Measurements from ENCODE around the gene HELZ. TPM values are rescaled to one million over a fixed set of nuclear protein-coding genes. Genes with fewer than 3 reads are reported as not detected.
A peak's percentile ranks its signal among the peaks of the same experiment; 100 is the strongest.

Gene HELZ
- total RNA-seq, 1 donor from 2014 or later: 86.6 TPM

DNA sequence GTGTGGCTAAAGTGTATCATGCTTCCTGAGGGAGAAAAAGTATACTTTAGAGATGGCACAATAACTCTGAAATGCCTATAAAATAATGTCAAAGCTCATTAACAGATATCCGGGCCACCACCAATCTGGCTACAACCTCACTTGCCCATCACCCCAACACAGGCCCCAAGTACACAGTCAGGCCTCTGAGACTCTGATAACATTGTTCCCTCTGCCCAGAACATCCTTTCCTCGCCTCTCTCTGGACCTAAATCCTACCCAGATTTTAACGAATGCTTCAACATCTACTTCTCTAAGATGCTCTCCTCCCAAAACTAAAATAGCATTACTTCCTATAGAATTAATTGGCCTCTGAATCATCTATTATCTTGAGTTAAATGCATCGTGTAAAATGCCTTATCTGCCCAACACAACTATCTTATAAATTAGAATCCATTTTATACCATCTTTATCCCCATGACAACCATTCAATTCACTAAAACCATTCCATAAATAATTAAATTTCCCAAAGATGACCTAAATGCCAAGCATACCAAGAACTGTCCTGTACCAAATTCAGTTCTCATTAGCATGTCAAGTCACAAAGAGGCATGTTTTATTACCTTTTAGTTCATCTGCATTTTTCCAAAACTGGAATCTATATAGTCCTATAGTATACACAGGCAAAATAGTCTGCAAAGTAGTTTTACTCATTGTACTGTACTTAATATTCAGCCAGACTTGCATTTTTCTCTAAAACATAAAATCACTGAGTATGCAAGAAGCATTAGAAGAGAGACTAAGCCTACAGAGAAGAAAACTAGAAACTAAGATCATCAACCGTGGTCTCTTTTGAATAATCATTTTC lies 15.7 kb downstream of the HELZ start:
- peaks cover 33% of the 10 kb centered on the region for H3K36me3 Mint-ChIP-seq

DNA sequence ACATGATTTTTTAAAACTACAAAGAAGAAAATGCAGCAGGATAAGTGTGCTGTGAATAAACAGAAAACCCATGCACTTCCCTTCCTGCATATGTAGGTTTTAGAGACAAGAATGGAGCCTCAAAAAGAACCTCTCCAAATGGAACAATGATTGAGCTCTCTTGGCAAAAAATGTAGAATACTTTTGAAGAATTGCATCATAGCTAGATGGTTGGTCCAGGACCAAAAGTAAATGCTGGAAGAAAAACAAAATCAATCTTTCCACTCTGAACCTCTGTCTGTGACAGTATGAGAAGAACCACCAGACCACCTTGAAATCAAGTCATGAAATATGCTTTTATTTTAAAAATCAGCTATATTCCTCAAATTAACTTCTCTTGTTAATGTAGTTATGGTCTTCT lies 17.5 kb downstream of the HELZ start:
- Mint-ChIP-seq H3K36me3 (peaks cover 35% of the 10 kb centered on the region), H3K27me3 (ENCODE audit: low read depth) (no peaks in the 10 kb centered on the region), H3K9me3 (no peaks in the 10 kb centered on the region), H3K4me1 (peaks cover 13% of the 10 kb centered on the region), H3K4me3 (no peak overlapping the region), H3K27ac (peak overlapping the region; percentile 36)
- DNase-seq (ENCODE audit: low spot score in 2 of 2, unreplicated experiment in 2 of 2): no peak
- TF ChIP-seq, protein P1, sequence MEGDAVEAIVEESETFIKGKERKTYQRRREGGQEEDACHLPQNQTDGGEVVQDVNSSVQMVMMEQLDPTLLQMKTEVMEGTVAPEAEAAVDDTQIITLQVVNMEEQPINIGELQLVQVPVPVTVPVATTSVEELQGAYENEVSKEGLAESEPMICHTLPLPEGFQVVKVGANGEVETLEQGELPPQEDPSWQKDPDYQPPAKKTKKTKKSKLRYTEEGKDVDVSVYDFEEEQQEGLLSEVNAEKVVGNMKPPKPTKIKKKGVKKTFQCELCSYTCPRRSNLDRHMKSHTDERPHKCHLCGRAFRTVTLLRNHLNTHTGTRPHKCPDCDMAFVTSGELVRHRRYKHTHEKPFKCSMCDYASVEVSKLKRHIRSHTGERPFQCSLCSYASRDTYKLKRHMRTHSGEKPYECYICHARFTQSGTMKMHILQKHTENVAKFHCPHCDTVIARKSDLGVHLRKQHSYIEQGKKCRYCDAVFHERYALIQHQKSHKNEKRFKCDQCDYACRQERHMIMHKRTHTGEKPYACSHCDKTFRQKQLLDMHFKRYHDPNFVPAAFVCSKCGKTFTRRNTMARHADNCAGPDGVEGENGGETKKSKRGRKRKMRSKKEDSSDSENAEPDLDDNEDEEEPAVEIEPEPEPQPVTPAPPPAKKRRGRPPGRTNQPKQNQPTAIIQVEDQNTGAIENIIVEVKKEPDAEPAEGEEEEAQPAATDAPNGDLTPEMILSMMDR (IDR thresholded peaks at IDR 0.05; ENCODE audit: unreplicated experiment): no peak

More for the DNA sequence above, 15.7 kb downstream of the HELZ start:
- Mint-ChIP-seq H3K9me3 (no peaks in the 10 kb centered on the region), H3K4me3 (no peak overlapping the region), H3K4me1 (peaks cover 13% of the 10 kb centered on the region), H3K27me3 (ENCODE audit: low read depth) (no peaks in the 10 kb centered on the region), H3K27ac (peak overlapping the region; percentile 14)
- DNase-seq (ENCODE audit: low spot score in 2 of 2, unreplicated experiment in 2 of 2): no peak
- TF ChIP-seq, protein P1 (IDR thresholded peaks at IDR 0.05; ENCODE audit: unreplicated experiment): no peak

GRCh38 chr17:67225316-67225715 lies 19.7 kb downstream of the HELZ start:
- H3K27me3 Mint-ChIP-seq (ENCODE audit: low read depth): no peaks in the 10 kb centered on the region
- peaks cover 17% of the 10 kb centered on the region for H3K4me1 Mint-ChIP-seq
- H3K27ac Mint-ChIP-seq: no peak overlapping the region
- no peaks in the 10 kb centered on the region for H3K9me3 Mint-ChIP-seq
- no peak for DNase-seq (ENCODE audit: low spot score in 2 of 2, unreplicated experiment in 2 of 2)
- peaks cover 36% of the 10 kb centered on the region for H3K36me3 Mint-ChIP-seq
- H3K4me3 Mint-ChIP-seq: no peak overlapping the region
- TF ChIP-seq, protein P1 (IDR thresholded peaks at IDR 0.05; ENCODE audit: unreplicated experiment): no peak

DNA sequence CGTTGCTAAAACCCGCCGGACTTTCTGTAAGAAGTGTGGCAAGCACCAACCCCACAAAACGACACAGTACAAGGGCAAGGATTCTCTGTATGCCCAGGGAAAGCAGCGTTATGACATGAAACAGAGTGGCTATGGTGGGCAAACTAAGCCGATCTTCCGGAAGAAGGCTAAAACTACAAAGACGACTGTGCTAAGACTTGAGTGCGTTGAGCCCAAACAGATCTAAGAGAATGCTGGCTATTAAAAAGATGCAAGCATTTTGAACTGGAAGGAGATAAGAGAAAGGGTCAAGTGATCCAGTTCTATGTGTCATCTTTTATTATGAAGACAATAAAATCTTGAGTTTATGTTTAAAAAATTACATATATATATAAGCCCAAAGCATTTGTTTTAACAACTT lies 20.3 kb downstream of the HELZ start:
- Mint-ChIP-seq H3K27me3 (ENCODE audit: low read depth) (no peaks in the 10 kb centered on the region), H3K4me1 (peaks cover 22% of the 10 kb centered on the region), H3K9me3 (no peaks in the 10 kb centered on the region), H3K36me3 (peaks cover 36% of the 10 kb centered on the region), H3K27ac (no peak overlapping the region), H3K4me3 (no peak overlapping the region)
- TF ChIP-seq, protein P1 (IDR thresholded peaks at IDR 0.05; ENCODE audit: unreplicated experiment): no peak
- no peak for DNase-seq (ENCODE audit: low spot score in 2 of 2, unreplicated experiment in 2 of 2)

DNA sequence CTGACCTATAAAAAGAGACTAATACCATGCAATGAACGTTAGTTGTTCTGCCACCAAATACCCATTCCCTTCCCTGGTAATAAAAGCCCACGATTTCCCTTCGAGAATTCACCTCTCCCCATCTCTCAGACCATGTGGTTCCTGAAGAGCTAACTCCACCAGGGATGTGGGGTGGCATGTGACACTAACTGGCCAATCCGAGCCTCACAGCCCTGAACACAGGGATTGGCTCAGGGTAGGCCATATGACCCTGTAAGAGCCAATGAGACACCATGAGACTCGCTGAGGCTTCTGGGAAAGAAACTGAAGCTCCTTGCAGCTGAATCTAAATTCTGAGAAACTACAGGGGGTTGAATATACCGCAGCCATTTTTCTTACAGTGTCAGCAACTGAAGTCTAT lies 21.1 kb downstream of the HELZ start:
- TF ChIP-seq, protein P1 (IDR thresholded peaks at IDR 0.05; ENCODE audit: unreplicated experiment): no peak
- Mint-ChIP-seq H3K4me3 (no peak overlapping the region), H3K4me1 (peaks cover 25% of the 10 kb centered on the region), H3K27ac (no peak overlapping the region), H3K36me3 (peaks cover 36% of the 10 kb centered on the region), H3K27me3 (ENCODE audit: low read depth) (no peaks in the 10 kb centered on the region), H3K9me3 (no peaks in the 10 kb centered on the region)
- no peak for DNase-seq (ENCODE audit: low spot score in 2 of 2, unreplicated experiment in 2 of 2)
